HL-60 (cell line): Measurements from ENCODE around the gene EVI5L.

Source experiments
- DNase-seq, 2 experiments: peaks; one replicate each; pipeline ENCODE4 v3.0.0-alpha.2; 2010 to 2020; ENCODE audit warnings: low read depth in 1 of 2, low spot score in 1 of 2
- H3K27ac ChIP-seq: fragments of 250-450 bp; sonication (Bioruptor Pico); replicated peaks from 2 replicates; pipeline ENCODE4 v1.5.1; 2020; ENCODE audit warnings: mild to moderate bottlenecking, moderate library complexity
- H3K27me3 ChIP-seq: fragments of 250-450 bp; sonication (Bioruptor Pico); 2 replicates; pipeline ENCODE4 v1.5.1; 2021; ENCODE audit warnings: mild to moderate bottlenecking, moderate library complexity; ENCODE audit not compliant: insufficient read depth, poor library complexity, severe bottlenecking
- H3K4me3 ChIP-seq: replicated peaks from 2 replicates; pipeline ENCODE4 v1.5.1; 2011; ENCODE audit warnings: mild to moderate bottlenecking, control low read depth, low read length; ENCODE audit not compliant: insufficient read depth
- GABPA ChIP-seq: IDR thresholded peaks from 2 replicates; pipeline ENCODE4 v1.6.1; 2012; ENCODE audit warnings: low read depth
- POLR2AphosphoS5 ChIP-seq: IDR thresholded peaks from 2 replicates; pipeline ENCODE4 v1.6.1; 2012; ENCODE audit warnings: low read depth
- SPI1 ChIP-seq: IDR thresholded peaks from 2 replicates; pipeline ENCODE4 v1.6.1; 2012; ENCODE audit warnings: low read depth, mild to moderate bottlenecking, borderline replicate concordance
- TF ChIP-seq, protein P1 (sequence below): IDR thresholded peaks from 2 replicates; pipeline ENCODE4 v1.6.1; 2012; ENCODE audit warnings: low read depth; ENCODE audit not compliant: insufficient replicate concordance
- TF ChIP-seq, protein P2 (sequence below): IDR thresholded peaks from one replicate; pipeline ENCODE4 v1.5.1; 2011; ENCODE audit warnings: low read length, control low read depth, inconsistent platforms; ENCODE audit not compliant: insufficient read depth

The EVI5L gene

DNA sequence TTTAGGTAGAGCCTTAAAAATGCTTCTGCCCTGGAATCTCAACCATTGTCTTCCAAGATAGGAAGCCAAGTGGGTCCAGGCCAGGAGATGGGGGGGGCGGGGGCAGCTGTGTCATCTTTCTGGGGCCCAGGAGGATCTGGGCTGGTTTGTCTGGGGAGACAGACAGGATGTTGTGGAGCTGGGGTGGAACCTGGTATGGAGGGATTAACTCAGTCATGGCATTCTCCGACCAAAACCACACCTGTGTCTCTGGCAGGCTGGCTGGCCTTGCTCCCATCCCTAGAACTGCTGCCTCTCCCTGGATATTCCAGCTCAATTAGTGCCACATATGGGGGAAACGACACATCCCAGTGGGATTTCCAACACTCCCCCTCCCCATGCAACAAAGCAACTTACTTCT, 70.9 kb downstream of the EVI5L start:
- no peak overlapping the region for H3K4me3 ChIP-seq
- no peak overlapping the region for H3K27ac ChIP-seq
- TF ChIP-seq SPI1 (no peak), GABPA (no peak)
- H3K27me3 ChIP-seq = no peaks in the 10 kb centered on the region
- DNase-seq = no peak

DNA sequence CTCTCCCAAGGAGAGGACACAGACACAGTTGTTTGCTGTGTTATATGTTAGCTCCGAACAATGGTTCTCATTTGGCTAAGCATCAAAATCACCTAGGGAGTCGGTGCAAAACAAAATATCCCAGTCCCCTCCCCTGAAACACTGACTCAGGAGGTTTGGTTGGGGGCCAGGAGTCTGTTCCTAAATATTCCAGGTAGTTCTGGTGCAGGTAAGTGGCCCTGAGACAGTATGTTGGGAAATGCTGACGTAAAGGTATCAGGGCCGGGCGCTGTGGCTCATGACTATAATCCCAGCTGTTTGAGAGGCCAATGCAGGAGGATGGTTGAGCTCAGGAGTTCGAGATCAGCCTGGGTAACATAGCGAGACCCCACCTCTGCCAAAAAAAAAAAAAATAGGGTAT, 71.3 kb downstream of the EVI5L start:
- DNase-seq = no peak
- Histone ChIP-seq H3K27me3 (no peaks in the 10 kb centered on the region), H3K27ac (no peak overlapping the region), H3K4me3 (no peak overlapping the region)
- no peak for TF ChIP-seq SPI1
- TF ChIP-seq, protein P1, sequence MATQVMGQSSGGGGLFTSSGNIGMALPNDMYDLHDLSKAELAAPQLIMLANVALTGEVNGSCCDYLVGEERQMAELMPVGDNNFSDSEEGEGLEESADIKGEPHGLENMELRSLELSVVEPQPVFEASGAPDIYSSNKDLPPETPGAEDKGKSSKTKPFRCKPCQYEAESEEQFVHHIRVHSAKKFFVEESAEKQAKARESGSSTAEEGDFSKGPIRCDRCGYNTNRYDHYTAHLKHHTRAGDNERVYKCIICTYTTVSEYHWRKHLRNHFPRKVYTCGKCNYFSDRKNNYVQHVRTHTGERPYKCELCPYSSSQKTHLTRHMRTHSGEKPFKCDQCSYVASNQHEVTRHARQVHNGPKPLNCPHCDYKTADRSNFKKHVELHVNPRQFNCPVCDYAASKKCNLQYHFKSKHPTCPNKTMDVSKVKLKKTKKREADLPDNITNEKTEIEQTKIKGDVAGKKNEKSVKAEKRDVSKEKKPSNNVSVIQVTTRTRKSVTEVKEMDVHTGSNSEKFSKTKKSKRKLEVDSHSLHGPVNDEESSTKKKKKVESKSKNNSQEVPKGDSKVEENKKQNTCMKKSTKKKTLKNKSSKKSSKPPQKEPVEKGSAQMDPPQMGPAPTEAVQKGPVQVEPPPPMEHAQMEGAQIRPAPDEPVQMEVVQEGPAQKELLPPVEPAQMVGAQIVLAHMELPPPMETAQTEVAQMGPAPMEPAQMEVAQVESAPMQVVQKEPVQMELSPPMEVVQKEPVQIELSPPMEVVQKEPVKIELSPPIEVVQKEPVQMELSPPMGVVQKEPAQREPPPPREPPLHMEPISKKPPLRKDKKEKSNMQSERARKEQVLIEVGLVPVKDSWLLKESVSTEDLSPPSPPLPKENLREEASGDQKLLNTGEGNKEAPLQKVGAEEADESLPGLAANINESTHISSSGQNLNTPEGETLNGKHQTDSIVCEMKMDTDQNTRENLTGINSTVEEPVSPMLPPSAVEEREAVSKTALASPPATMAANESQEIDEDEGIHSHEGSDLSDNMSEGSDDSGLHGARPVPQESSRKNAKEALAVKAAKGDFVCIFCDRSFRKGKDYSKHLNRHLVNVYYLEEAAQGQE = no peak
- TF ChIP-seq GABPA = no peak
- no peak for TF ChIP-seq POLR2AphosphoS5
- TF ChIP-seq, protein P2, sequence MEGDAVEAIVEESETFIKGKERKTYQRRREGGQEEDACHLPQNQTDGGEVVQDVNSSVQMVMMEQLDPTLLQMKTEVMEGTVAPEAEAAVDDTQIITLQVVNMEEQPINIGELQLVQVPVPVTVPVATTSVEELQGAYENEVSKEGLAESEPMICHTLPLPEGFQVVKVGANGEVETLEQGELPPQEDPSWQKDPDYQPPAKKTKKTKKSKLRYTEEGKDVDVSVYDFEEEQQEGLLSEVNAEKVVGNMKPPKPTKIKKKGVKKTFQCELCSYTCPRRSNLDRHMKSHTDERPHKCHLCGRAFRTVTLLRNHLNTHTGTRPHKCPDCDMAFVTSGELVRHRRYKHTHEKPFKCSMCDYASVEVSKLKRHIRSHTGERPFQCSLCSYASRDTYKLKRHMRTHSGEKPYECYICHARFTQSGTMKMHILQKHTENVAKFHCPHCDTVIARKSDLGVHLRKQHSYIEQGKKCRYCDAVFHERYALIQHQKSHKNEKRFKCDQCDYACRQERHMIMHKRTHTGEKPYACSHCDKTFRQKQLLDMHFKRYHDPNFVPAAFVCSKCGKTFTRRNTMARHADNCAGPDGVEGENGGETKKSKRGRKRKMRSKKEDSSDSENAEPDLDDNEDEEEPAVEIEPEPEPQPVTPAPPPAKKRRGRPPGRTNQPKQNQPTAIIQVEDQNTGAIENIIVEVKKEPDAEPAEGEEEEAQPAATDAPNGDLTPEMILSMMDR = no peak

DNA sequence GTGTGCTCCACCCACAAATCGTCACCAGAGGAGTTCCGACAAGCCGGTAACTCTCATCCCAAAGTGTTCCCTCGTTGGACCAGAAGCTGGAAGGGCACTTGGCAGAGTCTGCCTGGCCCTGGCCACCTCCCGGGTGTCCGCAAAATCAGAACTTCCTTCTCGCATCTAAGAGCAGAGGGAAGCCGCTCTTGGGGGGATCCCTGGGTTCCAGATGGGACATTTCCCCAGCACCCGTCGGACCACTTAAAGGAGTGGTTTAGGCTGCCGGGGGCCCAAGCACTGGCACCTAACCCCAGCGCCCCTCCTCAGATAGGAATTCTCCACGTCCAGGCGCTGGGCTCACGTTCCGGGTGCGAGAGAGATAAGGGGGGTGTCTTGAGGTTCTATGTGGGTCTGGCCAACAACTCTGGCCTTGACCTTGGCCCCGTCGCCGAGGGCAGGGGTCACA, 72.8 kb downstream of the EVI5L start:
- TF ChIP-seq POLR2AphosphoS5 (no peak), GABPA (no peak), SPI1 (no peak)
- TF ChIP-seq, protein P2 = no peak
- TF ChIP-seq, protein P1 = no peak
- H3K4me3 ChIP-seq = peak overlapping the region; percentile 58
- DNase-seq = no peak
- no peaks in the 10 kb centered on the region for H3K27me3 ChIP-seq
- peak overlapping the region; percentile 67 for H3K27ac ChIP-seq

DNA sequence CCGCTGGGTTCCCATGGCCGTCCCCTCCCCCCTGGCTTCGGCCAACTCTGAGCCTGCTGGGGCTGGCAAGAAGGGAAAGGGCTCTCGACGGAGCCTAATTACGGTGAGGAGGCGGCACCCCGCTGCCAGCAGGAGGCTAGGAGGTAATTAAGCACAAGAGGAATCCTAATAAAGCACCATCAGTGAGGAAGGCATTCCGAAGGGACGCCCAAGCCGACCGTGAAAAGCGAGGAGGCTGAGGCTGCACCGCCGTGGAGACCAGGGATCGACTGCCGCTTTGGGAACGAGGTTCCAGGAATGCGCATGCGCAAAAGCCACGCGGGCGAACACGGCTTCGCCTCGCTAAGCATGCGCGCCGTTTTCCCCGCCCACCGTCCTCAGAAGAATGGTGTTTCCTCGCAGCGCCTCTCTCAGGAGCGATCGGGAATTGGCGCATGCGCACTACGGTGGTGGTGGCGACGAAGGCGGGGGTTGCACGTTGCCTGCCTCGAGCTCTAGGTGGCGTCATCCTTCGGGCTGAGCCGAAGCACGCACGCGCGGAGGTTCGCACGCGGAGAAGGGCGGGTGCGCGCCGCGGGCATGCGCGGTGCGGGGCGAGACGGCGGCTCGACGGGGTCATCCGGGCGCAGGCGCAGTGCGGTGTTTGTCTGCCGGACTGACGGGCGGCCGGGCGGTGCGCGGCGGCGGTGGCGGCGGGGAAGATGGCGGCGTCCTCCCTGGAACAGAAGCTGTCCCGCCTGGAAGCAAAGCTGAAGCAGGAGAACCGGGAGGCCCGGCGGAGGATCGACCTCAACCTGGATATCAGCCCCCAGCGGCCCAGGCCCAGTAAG, 73.4 kb downstream of the EVI5L start, which contains the start of gene MAP2K7:
Gene MAP2K7 (plus strand): TSS at position 634 of the 830 bp plus-strand sequence. CDS start 68 bp downstream, at position 702.
- H3K27ac ChIP-seq = peak within 1 kb of the TSS; percentile 67
- no peaks in the 10 kb centered on the region for H3K27me3 ChIP-seq
- peak within 1 kb of the TSS; percentile 97 for H3K4me3 ChIP-seq
- TF ChIP-seq, protein P2 = peak; percentile 65
- TF ChIP-seq POLR2AphosphoS5 = peak; percentile 88
- TF ChIP-seq SPI1 = no peak
- TF ChIP-seq, protein P1 = no peak
- no peak for TF ChIP-seq GABPA
- peak; percentile 98 to 100 for DNase-seq
